Measurements from ENCODE around the gene NTM.

NTM gene

GRCh38 chr11:131964698-131965483 is 594.5 kb downstream of the NTM start:
- no peak for DNase-seq (ENCODE audit: low read depth)

DNA sequence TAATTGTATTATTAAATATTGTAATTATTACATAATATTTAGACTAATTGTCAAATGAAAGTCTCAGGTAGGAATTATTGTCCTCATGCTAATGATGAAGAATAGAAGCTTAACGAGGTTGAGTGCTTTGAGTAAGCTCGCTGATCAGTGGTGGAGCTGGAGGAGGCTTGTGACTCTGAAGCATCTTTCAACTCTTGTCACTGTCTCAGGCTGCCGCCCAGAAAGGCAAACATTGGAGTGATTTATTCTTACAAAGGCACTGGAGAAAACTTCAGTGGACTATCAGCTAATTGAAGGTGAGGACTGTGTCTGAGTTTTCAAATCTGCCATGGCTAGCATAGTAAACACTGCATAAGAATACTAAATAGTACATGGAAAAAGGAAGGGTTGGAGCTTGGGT is 595.1 kb downstream of the NTM start:
- no peak for DNase-seq (ENCODE audit: low read depth)

GRCh38 chr11:131966667-131967066 is 596.3 kb downstream of the NTM start:
- DNase-seq (ENCODE audit: low read depth), result no peak

DNA sequence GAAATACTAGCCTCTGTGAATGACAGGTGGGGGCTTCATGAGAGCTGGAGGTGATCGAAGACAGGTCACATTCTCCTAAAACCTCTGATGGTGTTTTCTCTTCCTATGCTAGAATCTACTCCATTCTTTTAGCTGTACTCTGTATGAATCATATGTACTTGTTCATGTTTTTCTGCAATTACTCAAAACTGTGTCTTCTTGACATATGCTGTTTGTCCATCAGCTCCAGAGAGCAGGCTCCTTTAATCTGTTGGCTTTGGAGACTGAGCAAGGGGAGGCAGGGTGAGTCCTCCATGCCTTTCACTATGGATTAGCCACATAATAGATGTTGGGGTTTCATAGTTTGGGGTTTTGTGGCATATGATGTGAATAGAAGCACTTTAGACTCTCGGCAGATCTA is 598.8 kb downstream of the NTM start:
- no peak for DNase-seq (ENCODE audit: low read depth)

GRCh38 chr11:131973061-131973460 is 602.6 kb downstream of the NTM start:
- no peak for DNase-seq (ENCODE audit: low read depth)

GRCh38 chr11:131975619-131976018 is 605.2 kb downstream of the NTM start:
- DNase-seq (ENCODE audit: low read depth), result no peak

GRCh38 chr11:131976021-131976420 is 605.6 kb downstream of the NTM start:
- DNase-seq (ENCODE audit: low read depth), result no peak

- no peak for DNase-seq (ENCODE audit: low read depth)
Observed at GRCh38 chr11:131977231-131977630, 606.8 kb downstream of the NTM start.

DNA sequence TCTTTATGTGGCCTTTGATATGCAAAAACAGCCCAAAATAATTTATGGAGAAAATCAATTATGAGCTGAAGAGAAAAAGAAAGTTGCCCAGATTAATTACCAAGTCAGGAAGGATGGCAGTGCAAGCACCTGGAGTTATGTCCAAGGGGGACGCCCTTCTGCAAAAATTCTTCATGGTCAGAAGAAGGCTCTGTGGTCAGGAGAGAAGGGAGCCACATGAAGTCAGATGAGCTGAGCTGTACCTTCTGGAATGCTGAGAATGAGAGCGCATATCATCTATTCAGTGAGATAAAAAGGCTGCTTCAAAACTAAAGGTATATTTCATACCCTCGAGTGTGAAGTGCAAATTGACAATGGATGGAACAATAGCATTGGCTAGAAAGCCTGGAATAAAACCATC is 607.4 kb downstream of the NTM start:
- DNase-seq (ENCODE audit: low read depth), result no peak

DNA sequence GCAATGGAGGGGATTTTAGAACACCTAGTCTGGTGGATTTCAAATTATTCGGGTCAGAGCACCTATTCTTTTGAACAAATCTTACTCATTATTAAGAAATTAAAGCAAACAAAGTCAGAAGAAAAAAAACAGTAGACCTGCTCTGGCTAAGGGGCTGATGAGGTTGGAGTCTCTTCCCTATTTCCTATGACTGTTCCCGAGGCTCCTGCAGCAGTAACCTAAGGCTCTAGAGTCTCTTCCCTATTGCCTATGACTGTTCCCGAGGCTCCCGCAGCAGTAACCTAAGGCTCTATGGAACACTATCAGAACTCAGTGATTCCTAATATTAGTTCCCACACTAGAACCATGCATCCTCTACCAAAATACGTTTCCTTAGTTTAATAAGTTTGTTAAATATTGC is 607.9 kb downstream of the NTM start:
- DNase-seq (ENCODE audit: low read depth), result no peak

- DNase-seq (ENCODE audit: low read depth), result no peak
Observed at GRCh38 chr11:131979364-131979763, 608.9 kb downstream of the NTM start.

GRCh38 chr11:131980199-131980598 is 609.8 kb downstream of the NTM start:
- DNase-seq (ENCODE audit: low read depth), result no peak

DNA sequence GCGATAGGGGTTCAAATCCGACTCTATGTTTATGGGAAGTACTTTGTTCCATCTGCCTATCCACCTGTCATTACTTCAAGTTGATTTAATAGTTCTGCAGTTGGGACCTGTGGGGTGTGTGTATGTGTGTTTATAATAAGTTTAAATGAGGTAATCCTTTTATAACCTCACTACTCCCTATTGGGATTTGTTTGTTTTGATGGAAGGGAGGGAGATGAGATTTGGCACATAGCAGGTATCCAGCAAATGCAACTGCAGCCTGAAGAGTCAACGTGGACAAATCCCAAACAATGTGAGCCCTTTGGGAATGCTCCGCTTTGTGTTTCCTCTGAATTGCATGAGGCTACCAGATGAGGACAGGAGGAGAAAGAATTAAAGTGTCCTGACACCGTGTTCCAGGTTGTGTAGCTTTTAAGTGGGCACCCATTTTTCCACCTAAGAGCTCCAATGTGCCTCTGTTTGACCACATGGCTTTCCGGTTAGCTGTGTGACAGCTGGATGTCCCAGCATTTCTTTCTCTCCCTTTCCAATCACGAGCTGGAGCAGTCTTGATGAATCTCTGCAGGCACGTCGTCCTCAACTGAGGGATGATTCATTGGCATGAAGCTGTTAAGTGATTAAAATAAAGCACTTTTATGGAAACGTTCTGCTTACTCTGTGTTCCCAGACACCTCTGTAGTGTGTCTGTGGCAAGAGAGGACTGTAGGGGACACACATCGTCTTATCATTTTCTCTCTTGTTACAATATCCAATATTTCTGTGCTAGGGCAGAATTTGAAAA is 610.7 kb downstream of the NTM start:
- DNase-seq (ENCODE audit: low read depth), result no peak

DNA sequence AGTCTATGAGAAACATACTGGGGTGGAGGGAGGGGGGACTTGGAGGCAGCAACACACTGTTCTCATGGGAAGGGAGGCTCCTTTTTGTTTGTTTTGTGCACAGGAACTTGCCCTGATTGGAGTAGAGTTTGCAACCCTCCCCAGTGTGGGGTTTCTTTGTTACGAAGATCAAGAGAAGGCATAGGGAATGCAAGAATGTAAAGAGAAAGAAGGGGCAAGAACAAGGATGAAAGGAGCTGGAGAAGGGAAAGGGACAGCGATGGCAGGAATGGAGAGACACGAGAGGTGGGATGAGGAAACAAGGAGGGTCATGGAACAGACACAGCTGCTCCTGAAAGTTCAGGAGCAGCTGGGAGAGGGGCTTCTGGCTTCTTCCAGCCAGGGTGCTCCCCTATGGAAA is 611.7 kb downstream of the NTM start:
- DNase-seq (ENCODE audit: low read depth), result no peak

DNA sequence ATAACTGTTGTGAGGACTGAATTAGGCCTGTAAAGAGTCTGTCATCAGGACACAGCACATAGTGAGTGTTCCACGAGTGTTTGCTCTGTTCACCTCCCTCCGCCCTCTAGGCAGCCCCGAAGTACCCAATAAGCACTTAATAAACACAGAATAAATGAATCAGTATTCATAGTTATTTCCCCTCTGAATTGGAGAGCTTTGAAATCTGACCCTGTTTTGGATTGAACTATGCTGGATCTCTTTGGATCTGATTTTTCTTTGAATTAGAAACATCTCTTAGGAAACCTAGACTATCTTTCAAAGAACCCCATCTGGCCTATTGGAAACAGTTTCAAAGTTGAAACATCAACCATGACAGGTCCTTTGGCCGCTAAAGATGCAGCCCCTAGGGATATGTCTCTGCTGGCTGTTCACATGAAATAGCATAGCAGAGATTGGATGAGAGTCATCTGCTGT is 615.5 kb downstream of the NTM start:
- DNase-seq (ENCODE audit: low read depth), result no peak

DNA sequence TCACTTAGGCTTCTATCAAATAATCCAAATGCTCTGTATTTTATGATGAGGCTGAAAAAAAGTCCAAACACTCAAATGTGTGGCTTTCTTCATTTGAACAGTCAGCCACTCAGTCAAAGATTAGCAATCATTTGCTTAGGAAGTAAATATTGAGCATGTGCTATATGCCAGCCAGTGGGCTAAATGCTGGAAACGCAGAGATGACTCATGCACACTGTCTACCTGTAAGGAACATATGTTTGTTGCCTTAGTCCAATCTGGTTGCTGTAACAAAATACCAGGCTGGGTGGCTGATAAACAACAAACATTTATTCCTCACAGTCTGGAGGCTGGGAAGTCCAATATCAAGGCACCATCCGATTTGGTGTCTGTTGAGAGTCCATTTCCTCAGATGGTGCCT is 617.3 kb downstream of the NTM start:
- no peak for DNase-seq (ENCODE audit: low read depth)

- DNase-seq (ENCODE audit: low read depth), result no peak
Observed at GRCh38 chr11:131991606-131992005, 621.2 kb downstream of the NTM start.

- no peak for DNase-seq (ENCODE audit: low read depth)
Observed at GRCh38 chr11:131993246-131993645, 622.8 kb downstream of the NTM start.

- DNase-seq (ENCODE audit: low read depth), result no peak
Observed at GRCh38 chr11:131998020-131998419, 627.6 kb downstream of the NTM start.

GRCh38 chr11:131999084-131999483 is 628.7 kb downstream of the NTM start:
- DNase-seq (ENCODE audit: low read depth), result no peak

- DNase-seq (ENCODE audit: low read depth), result no peak
Observed at GRCh38 chr11:131999955-132000354, 629.5 kb downstream of the NTM start.

DNA sequence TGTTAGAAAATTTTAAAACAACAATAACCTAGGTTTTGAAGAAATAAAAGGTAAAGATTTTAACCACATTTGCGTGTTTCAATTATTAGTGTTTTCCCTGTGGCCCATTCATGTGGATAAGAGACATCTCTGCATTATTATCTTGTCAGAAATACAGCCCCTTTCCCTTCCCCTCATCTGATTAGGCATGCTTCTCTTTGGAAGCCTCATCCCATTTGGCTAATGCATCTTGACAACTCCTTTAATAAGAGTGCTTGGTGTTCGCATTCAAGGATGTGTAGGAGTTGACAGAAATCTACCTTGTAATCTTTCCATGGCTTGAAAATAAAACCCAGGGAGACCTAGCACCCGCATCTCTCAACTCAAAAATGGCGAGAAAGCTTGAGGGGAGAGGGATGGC is 635.5 kb downstream of the NTM start:
- DNase-seq (ENCODE audit: low read depth), result no peak

GRCh38 chr11:132006884-132007580 is 636.6 kb downstream of the NTM start:
- DNase-seq (ENCODE audit: low read depth), result no peak

Measured in activated T-helper 9 cell treated with anti-CD3 and anti-CD28 coated beads, Interleukin-2, amount 50 U/mL, for 16 hours (primary cell).